Caco-2 (cell line): Measurements from ENCODE around the gene E2F7. TPM values are rescaled to one million over a fixed set of nuclear protein-coding genes. Genes with fewer than 3 reads are reported as not detected.

Experiments used
- BruUV-seq: library from RNA; stranded (reverse); fragments of 400-500 nt; replicated peaks from 2 replicates; lab custom pipeline; 2021; lab: Mats Ljungman, UMichigan
- CTCF ChIA-PET: fragments of 300-600 bp; sonication (Branson Sonifier 250); formaldehyde crosslinking; loops from one replicate; lab custom pipeline; 2022; ENCODE audit warnings: antibody characterized with exemption; lab: Charles Lee
- POLR2A ChIA-PET: fragments of 300-600 bp; sonication (Branson Sonifier 250); formaldehyde crosslinking; loops from one replicate; lab custom pipeline; 2022; ENCODE audit warnings: antibody characterized with exemption; lab: Charles Lee
- DNase-seq, 2 experiments: peaks; one replicate each; pipeline versions ENCODE4 v3.0.0 to v3.0.0-alpha.2; 2020 to 2022
- H3K27me3 ChIP-seq: replicated peaks from 2 replicates; pipeline ENCODE4 v1.6.0; 2011; ENCODE audit warnings: low read length; ENCODE audit not compliant: control insufficient read depth, insufficient read depth
- H3K36me3 ChIP-seq: 2 replicates; pipeline ENCODE4 v1.5.1; 2011; ENCODE audit warnings: low read length; ENCODE audit not compliant: control insufficient read depth, insufficient read depth
- H3K4me1 ChIP-seq: fragments of 250-450 bp; sonication (Bioruptor Pico); 2 replicates; pipeline ENCODE4 v1.5.1; 2020; ENCODE audit warnings: mild to moderate bottlenecking
- H3K4me3 ChIP-seq: 2 replicates; pipeline ENCODE4 v1.5.1; 2011; ENCODE audit warnings: low read depth, mild to moderate bottlenecking, control low read depth, low read length
- H3K9me3 ChIP-seq: fragments of 250-450 bp; sonication (Bioruptor Pico); 2 replicates; pipeline ENCODE4 v1.5.1; 2020; ENCODE audit warnings: mild to moderate bottlenecking, moderate library complexity
- H3K27ac Mint-ChIP-seq: one replicate; pipeline ENCODE4 v1.8.0; 2022; ENCODE audit warnings: mixed read lengths; ENCODE audit not compliant: unreplicated experiment
- H3K27me3 Mint-ChIP-seq: one replicate; pipeline ENCODE4 v1.8.0; 2022; ENCODE audit warnings: mixed read lengths; ENCODE audit not compliant: insufficient read depth, unreplicated experiment
- H3K36me3 Mint-ChIP-seq: one replicate; pipeline ENCODE4 v1.8.0; 2022; ENCODE audit warnings: mild to moderate bottlenecking, mixed read lengths; ENCODE audit not compliant: insufficient read depth, unreplicated experiment
- H3K4me1 Mint-ChIP-seq: one replicate; pipeline ENCODE4 v1.8.0; 2022; ENCODE audit warnings: low read depth, mixed read lengths; ENCODE audit not compliant: unreplicated experiment
- H3K4me3 Mint-ChIP-seq: one replicate; pipeline ENCODE4 v1.8.0; 2022; ENCODE audit warnings: mild to moderate bottlenecking, moderate library complexity, mixed read lengths; ENCODE audit not compliant: unreplicated experiment
- H3K9me3 Mint-ChIP-seq: one replicate; pipeline ENCODE4 v1.8.0; 2022; ENCODE audit warnings: mixed read lengths; ENCODE audit not compliant: unreplicated experiment
- intact Hi-C: fragments of 100-400 bp; cut with micrococcal nuclease; formaldehyde crosslinking; loops from one replicate; pipeline ENCODE4 v1.10.0; 2022; ENCODE audit not compliant: unreplicated experiment
- total RNA-seq: library from RNA; stranded (reverse); gene quantifications from 2 replicates; pipeline ENCODE4 v1.2.3, GENCODE V29; 2022
- TF ChIP-seq, protein P1 (sequence below), 2 experiments: fragments of 200-600 bp in 1 of 2; IDR thresholded peaks; 1 replicate in 1 of 2; 2 replicates in 1 of 2; pipeline versions ENCODE4 v1.5.1 to v1.8.0; 2011 to 2022; ENCODE audit warnings: antibody characterized with exemption in 1 of 2, control low read depth in 1 of 2, inconsistent platforms in 1 of 2, low read depth in 1 of 2, low read length in 1 of 2, mild to moderate bottlenecking in 1 of 2, moderate library complexity in 1 of 2; ENCODE audit not compliant: insufficient read depth in 1 of 2, severe bottlenecking in 1 of 2, unreplicated experiment in 1 of 2

Gene E2F7
- total RNA-seq, 1 experiment from 2014 or later = 11.6 TPM

DNA sequence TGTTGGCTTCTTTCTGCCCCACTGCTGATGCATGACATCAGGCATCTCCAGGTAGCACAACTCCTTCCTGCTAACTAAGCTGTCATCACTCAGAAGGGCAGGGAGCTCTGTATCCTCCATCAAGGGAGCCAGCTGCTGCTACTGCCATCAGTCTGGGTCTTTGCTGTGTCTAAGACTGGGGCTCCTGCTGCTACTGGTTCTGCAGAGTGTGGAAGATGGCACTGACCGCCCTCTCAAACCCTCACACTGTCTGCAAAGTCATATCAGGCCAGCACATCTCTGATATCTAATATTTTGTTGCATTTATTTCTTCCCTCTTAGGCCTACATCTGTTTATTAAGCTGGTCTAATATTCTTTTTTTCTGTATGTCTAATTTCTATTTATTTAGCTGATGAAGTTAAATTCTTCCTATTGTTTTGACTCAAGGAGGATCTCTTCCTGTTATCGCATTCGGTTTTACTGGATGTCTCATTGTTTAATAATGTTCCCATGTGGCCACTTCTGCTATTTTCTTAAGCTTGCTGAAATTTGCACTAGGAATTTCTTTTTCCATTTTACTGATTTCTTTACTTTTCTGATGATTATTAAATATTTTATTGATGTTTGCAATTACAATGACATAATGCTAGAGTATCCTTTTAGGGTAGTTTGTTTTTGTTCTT, 7.6 kb upstream of the E2F7 start:
- no peaks in the 10 kb centered on the region for H3K36me3 Mint-ChIP-seq
- H3K4me3 Mint-ChIP-seq = no peak overlapping the region
- no peaks in the 10 kb centered on the region for H3K9me3 ChIP-seq
- H3K27ac Mint-ChIP-seq = no peak overlapping the region
- intact Hi-C loops = no loop called here
- no peaks in the 10 kb centered on the region for H3K4me1 ChIP-seq
- no peaks in the 10 kb centered on the region; the same call in 1 of the 2 replicates for H3K27me3 ChIP-seq
- ChIA-PET POLR2A (no interaction called here), CTCF (no interaction called here)
- peaks cover 8% of the 10 kb centered on the region for H3K27me3 Mint-ChIP-seq
- H3K4me3 ChIP-seq = no peak overlapping the region
- TF ChIP-seq, protein P1, sequence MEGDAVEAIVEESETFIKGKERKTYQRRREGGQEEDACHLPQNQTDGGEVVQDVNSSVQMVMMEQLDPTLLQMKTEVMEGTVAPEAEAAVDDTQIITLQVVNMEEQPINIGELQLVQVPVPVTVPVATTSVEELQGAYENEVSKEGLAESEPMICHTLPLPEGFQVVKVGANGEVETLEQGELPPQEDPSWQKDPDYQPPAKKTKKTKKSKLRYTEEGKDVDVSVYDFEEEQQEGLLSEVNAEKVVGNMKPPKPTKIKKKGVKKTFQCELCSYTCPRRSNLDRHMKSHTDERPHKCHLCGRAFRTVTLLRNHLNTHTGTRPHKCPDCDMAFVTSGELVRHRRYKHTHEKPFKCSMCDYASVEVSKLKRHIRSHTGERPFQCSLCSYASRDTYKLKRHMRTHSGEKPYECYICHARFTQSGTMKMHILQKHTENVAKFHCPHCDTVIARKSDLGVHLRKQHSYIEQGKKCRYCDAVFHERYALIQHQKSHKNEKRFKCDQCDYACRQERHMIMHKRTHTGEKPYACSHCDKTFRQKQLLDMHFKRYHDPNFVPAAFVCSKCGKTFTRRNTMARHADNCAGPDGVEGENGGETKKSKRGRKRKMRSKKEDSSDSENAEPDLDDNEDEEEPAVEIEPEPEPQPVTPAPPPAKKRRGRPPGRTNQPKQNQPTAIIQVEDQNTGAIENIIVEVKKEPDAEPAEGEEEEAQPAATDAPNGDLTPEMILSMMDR (IDR thresholded peaks at IDR 0.05; ENCODE audit: insufficient read depth in 1 of 2, low read depth in 1 of 2, low read length in 1 of 2, severe bottlenecking in 1 of 2, unreplicated experiment in 1 of 2) = no peak
- no peaks in the 10 kb centered on the region for H3K9me3 Mint-ChIP-seq
- no peaks in the 10 kb centered on the region for H3K4me1 Mint-ChIP-seq
- no TSS peak for BruUV-seq
- no peak for DNase-seq
- no peaks in the 10 kb centered on the region for H3K36me3 ChIP-seq

DNA sequence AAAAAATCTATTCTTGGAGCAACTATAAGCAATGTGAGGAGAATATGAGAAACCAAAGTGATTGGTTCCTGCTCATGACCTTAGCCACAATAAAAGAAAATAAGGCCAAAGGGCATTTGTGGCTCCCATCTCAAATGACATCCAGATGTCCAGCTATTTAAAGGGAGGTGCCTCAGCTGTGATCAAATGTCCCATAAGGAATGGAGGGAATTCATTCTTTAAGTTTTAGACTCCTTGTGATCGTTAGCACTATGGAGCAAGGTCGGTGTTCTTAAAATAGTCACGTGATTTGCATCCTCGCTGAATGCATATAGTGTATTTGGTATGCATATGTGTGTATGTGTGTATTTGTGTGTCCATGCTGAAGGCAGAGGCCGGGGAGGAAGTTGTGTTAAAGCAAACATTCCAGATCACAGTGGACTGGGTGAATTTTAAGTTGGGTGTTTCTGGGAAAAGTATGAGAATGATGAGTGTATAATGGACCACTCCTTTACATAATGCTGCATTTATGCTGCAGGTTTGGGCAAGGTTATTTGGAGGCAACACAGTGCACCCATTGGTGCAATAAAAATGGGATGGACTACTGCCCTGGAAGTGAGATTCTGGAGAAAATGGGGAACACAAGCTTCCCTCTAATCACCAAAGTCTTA, 5.6 kb upstream of the E2F7 start:
- POLR2A ChIA-PET = no interaction called here
- intact Hi-C loops = no loop called here

GRCh38 chr12:77070382-77070781, 5.0 kb upstream of the E2F7 start:
- Mint-ChIP-seq H3K27ac (no peak overlapping the region), H3K4me3 (no peak overlapping the region), H3K4me1 (no peaks in the 10 kb centered on the region), H3K9me3 (no peaks in the 10 kb centered on the region), H3K27me3 (peaks cover 8% of the 10 kb centered on the region), H3K36me3 (no peaks in the 10 kb centered on the region)
- no peak for DNase-seq
- intact Hi-C loops = no loop called here
- ChIA-PET POLR2A (no interaction called here), CTCF (interaction anchor here (0.6 kb wide), 1 partner anchor 1854 kb away, joined by 3 read pairs; no protein-coding TSS in a partner anchor)
- H3K9me3 ChIP-seq = no peaks in the 10 kb centered on the region
- BruUV-seq = no TSS peak
- no peaks in the 10 kb centered on the region for H3K4me1 ChIP-seq
- no peaks in the 10 kb centered on the region for H3K36me3 ChIP-seq
- H3K4me3 ChIP-seq = no peak overlapping the region
- no peaks in the 10 kb centered on the region; the same call in 1 of the 2 replicates for H3K27me3 ChIP-seq
- TF ChIP-seq, protein P1 (IDR thresholded peaks at IDR 0.05; ENCODE audit: insufficient read depth in 1 of 2, low read depth in 1 of 2, low read length in 1 of 2, severe bottlenecking in 1 of 2, unreplicated experiment in 1 of 2) = no peak

More for the DNA sequence above, 5.6 kb upstream of the E2F7 start:
- H3K9me3 Mint-ChIP-seq = no peaks in the 10 kb centered on the region
- Histone ChIP-seq H3K27me3 (no peaks in the 10 kb centered on the region; the same call in 1 of the 2 replicates), H3K4me3 (no peak overlapping the region), H3K36me3 (no peaks in the 10 kb centered on the region), H3K4me1 (no peaks in the 10 kb centered on the region), H3K9me3 (no peaks in the 10 kb centered on the region)
- no peak overlapping the region for H3K4me3 Mint-ChIP-seq
- H3K36me3 Mint-ChIP-seq = no peaks in the 10 kb centered on the region
- CTCF ChIA-PET = no interaction called here
- TF ChIP-seq, protein P1 (IDR thresholded peaks at IDR 0.05; ENCODE audit: insufficient read depth in 1 of 2, low read depth in 1 of 2, low read length in 1 of 2, severe bottlenecking in 1 of 2, unreplicated experiment in 1 of 2) = no peak
- no peak overlapping the region for H3K27ac Mint-ChIP-seq
- no TSS peak for BruUV-seq
- no peak for DNase-seq
- no peaks in the 10 kb centered on the region for H3K4me1 Mint-ChIP-seq
- peaks cover 8% of the 10 kb centered on the region for H3K27me3 Mint-ChIP-seq
